ENCODE measurements around the gene SNRNP35. TPM values are rescaled to one million over a fixed set of nuclear protein-coding genes. Genes with fewer than 3 reads are reported as not detected.
"Not testable (repeated sequence)": the region's sequence is repeated elsewhere in the genome, so short reads cannot be mapped to it uniquely, and the experiment has no call there.

SNRNP35 gene
- total and polyA plus RNA-seq, 4 donors: 19.3 to 67.0 (median 20.5) TPM

DNA sequence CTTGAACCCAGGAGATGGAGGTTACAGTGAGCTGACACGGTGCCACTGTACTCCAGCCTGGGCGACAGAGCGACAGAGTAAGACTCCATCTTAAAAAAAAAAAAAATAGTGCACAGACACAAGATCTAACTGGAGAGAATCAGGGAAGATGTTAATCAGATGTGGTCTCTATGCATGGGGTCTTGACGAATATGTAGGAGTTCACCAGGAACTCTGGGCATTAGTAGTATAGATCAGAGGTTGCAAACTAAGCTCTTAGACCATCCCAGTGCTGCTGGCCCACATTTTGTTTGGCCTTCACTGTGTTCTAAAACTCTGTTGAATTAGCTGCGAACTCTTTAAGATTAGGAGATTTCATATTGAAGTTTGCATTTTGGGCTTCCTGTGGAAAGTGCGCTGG, 31.6 kb downstream of the SNRNP35 start:
- H3K9ac ChIP-seq (ENCODE audit: insufficient read depth in 1 of 2, low read length in 2 of 2): no peak overlapping the region
- TF ChIP-seq, protein P1, sequence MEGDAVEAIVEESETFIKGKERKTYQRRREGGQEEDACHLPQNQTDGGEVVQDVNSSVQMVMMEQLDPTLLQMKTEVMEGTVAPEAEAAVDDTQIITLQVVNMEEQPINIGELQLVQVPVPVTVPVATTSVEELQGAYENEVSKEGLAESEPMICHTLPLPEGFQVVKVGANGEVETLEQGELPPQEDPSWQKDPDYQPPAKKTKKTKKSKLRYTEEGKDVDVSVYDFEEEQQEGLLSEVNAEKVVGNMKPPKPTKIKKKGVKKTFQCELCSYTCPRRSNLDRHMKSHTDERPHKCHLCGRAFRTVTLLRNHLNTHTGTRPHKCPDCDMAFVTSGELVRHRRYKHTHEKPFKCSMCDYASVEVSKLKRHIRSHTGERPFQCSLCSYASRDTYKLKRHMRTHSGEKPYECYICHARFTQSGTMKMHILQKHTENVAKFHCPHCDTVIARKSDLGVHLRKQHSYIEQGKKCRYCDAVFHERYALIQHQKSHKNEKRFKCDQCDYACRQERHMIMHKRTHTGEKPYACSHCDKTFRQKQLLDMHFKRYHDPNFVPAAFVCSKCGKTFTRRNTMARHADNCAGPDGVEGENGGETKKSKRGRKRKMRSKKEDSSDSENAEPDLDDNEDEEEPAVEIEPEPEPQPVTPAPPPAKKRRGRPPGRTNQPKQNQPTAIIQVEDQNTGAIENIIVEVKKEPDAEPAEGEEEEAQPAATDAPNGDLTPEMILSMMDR (IDR thresholded peaks at IDR 0.05; ENCODE audit: control extremely low read depth, extremely low read depth): no peak
- ATAC-seq (ENCODE audit: insufficient read depth, low FRiP score) (no peak), DNase-seq (no peak)
- H3K4me3 ChIP-seq: no peak overlapping the region
- peaks cover 2 to 7% (median 5%) of the 10 kb centered on the region in 4 donors for H3K36me3 ChIP-seq (ENCODE audit: control insufficient read depth in 4 of 4, insufficient read depth in 4 of 4, low read length in 4 of 4)
- peaks cover 0 to 2% (median 0%) of the 10 kb centered on the region in 5 donors for H3K4me1 ChIP-seq (ENCODE audit: control insufficient read depth in 5 of 5, insufficient read depth in 5 of 5, low read length in 5 of 5)
- H3K9me3 ChIP-seq (ENCODE audit: control insufficient read depth in 4 of 4, insufficient read depth in 3 of 4, low read length in 3 of 4): no peaks in the 10 kb centered on the region
- WGBS, 2 donors: 89 to 92% methylated on average over 6 of the region's 6 CpGs
- H3K27ac ChIP-seq (ENCODE audit: low read depth in 1 of 2, low read length in 1 of 2): no peak overlapping the region
- H3K27me3 ChIP-seq (ENCODE audit: control insufficient read depth in 3 of 3, insufficient read depth in 3 of 3, low read length in 2 of 3): no peaks in the 10 kb centered on the region

DNA sequence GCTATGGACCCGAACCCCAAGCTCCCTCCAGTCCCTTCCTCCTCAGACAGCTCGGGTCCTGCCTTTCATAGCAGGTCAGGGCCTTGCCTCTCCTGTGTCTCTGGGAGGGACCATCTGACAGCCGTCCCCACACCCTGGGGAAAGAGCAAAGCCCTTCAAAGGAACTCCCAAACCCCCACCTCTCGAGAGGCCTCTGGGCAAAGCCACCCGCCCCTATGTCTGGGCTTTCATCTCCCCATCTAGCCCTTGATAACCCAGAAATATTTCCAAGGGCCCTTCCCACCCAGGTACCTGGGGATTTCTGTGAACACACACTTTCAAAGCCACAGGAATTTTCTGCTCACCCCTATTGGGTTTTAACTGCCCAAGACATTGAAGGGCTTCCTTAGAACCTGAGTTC, 32.1 kb downstream of the SNRNP35 start:
- Histone ChIP-seq H3K4me1 (ENCODE audit: control insufficient read depth in 5 of 5, insufficient read depth in 5 of 5, low read length in 5 of 5) (peaks cover 0 to 2% (median 0%) of the 10 kb centered on the region in 5 donors), H3K4me3 (no peak overlapping the region), H3K9ac (ENCODE audit: insufficient read depth in 1 of 2, low read length in 2 of 2) (no peak overlapping the region), H3K9me3 (ENCODE audit: control insufficient read depth in 4 of 4, insufficient read depth in 3 of 4, low read length in 3 of 4) (no peaks in the 10 kb centered on the region), H3K27me3 (ENCODE audit: control insufficient read depth in 3 of 3, insufficient read depth in 3 of 3, low read length in 2 of 3) (no peaks in the 10 kb centered on the region), H3K27ac (ENCODE audit: low read depth in 1 of 2, low read length in 1 of 2) (no peak overlapping the region), H3K36me3 (ENCODE audit: control insufficient read depth in 4 of 4, insufficient read depth in 4 of 4, low read length in 4 of 4) (peaks cover 1 to 7% (median 3%) of the 10 kb centered on the region in 4 donors)
- ATAC-seq (ENCODE audit: insufficient read depth, low FRiP score): peak; percentile 34
- WGBS, 2 donors: 59 to 77% methylated on average over 5 of the region's 5 CpGs
- peak; percentile 17 to 40 (median 19) for DNase-seq
- TF ChIP-seq, protein P1 (IDR thresholded peaks at IDR 0.05; ENCODE audit: control extremely low read depth, extremely low read depth): no peak

DNA sequence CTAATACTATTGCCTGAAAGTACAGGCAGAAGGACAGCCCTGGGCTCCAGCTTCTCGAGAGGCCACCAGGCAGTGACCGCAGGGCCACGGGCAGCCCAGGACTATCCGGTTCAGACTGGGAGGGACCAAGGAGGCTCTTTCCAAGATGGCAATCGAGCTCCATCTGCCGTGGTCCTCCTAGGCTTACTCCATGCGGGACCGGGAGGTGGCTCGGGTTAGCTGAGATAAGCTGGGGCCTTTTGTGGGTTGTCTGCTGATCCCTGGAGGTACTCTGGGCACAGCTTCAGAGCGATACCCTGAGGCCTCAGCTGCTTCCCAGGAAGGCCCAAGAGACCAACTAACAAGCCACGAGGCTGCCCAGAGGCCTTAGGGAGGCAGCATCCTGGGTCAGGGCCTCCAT, 33.1 kb downstream of the SNRNP35 start:
- Histone ChIP-seq H3K36me3 (ENCODE audit: control insufficient read depth in 4 of 4, insufficient read depth in 4 of 4, low read length in 4 of 4) (peaks cover 0 to 7% (median 2%) of the 10 kb centered on the region in 4 donors), H3K9me3 (ENCODE audit: control insufficient read depth in 4 of 4, insufficient read depth in 3 of 4, low read length in 3 of 4) (no peaks in the 10 kb centered on the region), H3K27me3 (ENCODE audit: control insufficient read depth in 3 of 3, insufficient read depth in 3 of 3, low read length in 2 of 3) (no peaks in the 10 kb centered on the region), H3K27ac (ENCODE audit: low read depth in 1 of 2, low read length in 1 of 2) (no peak overlapping the region), H3K4me3 (no peak overlapping the region), H3K4me1 (ENCODE audit: control insufficient read depth in 5 of 5, insufficient read depth in 5 of 5, low read length in 5 of 5) (peaks cover 0 to 2% (median 0%) of the 10 kb centered on the region in 5 donors), H3K9ac (ENCODE audit: insufficient read depth in 1 of 2, low read length in 2 of 2) (no peak overlapping the region)
- TF ChIP-seq, protein P1 (IDR thresholded peaks at IDR 0.05; ENCODE audit: control extremely low read depth, extremely low read depth): no peak
- ATAC-seq (ENCODE audit: insufficient read depth, low FRiP score): no peak
- no peak for DNase-seq
- 89 to 96% methylated on average over 11 of the region's 11 CpGs for WGBS, 2 donors

DNA sequence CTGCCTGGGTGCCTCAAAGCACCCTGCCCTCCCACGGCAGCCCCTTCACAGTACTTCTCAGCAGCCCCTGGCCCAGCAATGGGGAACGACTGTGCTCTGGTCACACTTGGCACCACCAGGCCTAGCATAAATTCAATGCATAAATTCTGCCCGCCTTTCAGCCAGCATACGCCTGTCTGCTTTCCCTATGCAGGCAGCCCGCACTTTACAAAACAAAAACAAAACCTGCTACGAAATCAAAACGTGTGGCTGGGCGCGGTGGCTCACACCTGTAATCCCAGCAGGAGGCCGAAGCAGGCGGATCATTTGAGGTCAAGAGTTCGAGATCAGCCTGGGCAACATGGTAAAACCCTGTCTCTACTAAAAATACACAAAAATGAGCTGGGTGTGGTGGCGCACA, 33.5 kb downstream of the SNRNP35 start:
- no peak for DNase-seq
- Histone ChIP-seq H3K4me1 (ENCODE audit: control insufficient read depth in 5 of 5, insufficient read depth in 5 of 5, low read length in 5 of 5) (peaks cover 0 to 2% (median 0%) of the 10 kb centered on the region in 5 donors), H3K27ac (ENCODE audit: low read depth in 1 of 2, low read length in 1 of 2) (no peak overlapping the region), H3K27me3 (ENCODE audit: control insufficient read depth in 3 of 3, insufficient read depth in 3 of 3, low read length in 2 of 3) (no peaks in the 10 kb centered on the region), H3K4me3 (no peak overlapping the region), H3K36me3 (ENCODE audit: control insufficient read depth in 4 of 4, insufficient read depth in 4 of 4, low read length in 4 of 4) (peaks cover 0 to 10% (median 4%) of the 10 kb centered on the region in 4 donors), H3K9ac (ENCODE audit: insufficient read depth in 1 of 2, low read length in 2 of 2) (no peak overlapping the region), H3K9me3 (ENCODE audit: control insufficient read depth in 4 of 4, insufficient read depth in 3 of 4, low read length in 3 of 4) (no peaks in the 10 kb centered on the region)
- 92% methylated on average over 13 of the region's 13 CpGs for WGBS, 2 donors
- ATAC-seq (ENCODE audit: insufficient read depth, low FRiP score): no peak
- TF ChIP-seq, protein P1 (IDR thresholded peaks at IDR 0.05; ENCODE audit: control extremely low read depth, extremely low read depth): no peak

DNA sequence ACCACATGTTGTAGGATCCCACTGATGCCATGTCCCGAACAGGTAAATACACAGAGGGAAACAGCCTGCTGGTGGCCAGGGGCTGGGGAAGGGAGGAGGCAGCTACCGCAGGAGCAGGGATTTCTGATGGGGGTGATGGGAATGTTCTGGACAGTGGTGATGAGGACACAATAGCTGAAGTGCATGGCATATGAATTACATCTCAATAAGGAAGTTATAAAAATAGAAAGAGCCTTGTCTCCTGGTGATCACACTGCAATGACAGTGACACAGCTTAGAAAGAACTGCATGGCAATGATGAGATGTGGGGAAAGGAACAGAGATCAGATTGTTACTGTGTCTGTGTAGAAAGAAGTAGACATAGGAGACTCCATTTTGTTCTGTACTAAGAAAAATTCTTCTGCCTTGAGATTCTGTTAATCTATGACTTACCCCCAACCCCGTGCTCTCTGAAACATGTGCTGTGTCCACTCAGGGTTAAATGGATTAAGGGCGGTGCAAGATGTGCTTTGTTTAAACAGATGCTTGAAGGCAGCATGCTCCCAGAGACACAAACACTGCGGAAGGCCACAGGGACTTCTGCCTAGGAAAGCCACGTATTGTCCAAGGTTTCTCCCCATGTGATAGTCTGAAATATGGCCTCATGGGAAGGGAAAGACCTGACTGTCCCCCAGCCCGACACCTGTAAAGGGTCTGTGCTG, 34.5 kb downstream of the SNRNP35 start:
- H3K9me3 ChIP-seq (ENCODE audit: control insufficient read depth in 4 of 4, insufficient read depth in 3 of 4, low read length in 3 of 4); H3K9ac ChIP-seq (ENCODE audit: insufficient read depth in 1 of 2, low read length in 2 of 2); H3K4me1 ChIP-seq (ENCODE audit: control insufficient read depth in 5 of 5, insufficient read depth in 5 of 5, low read length in 5 of 5); H3K27me3 ChIP-seq (ENCODE audit: control insufficient read depth in 3 of 3, insufficient read depth in 3 of 3, low read length in 2 of 3); H3K4me3 ChIP-seq; DNase-seq; ATAC-seq (ENCODE audit: insufficient read depth, low FRiP score): not testable (repeated sequence)
- Histone ChIP-seq H3K36me3 (ENCODE audit: control insufficient read depth in 4 of 4, insufficient read depth in 4 of 4, low read length in 4 of 4) (peaks cover 0 to 13% (median 6%) of the 10 kb centered on the region in 4 donors), H3K27ac (ENCODE audit: low read depth in 1 of 2, low read length in 1 of 2) (peak overlapping the region in 1 of 2 donors; percentile 43)
- WGBS, 2 donors: 84 to 86% methylated on average over 6 to 7 of the region's 7 CpGs
